ENCODE results near the gene PIK3C2G. TPM values are rescaled to one million over a fixed set of nuclear protein-coding genes. Genes with fewer than 3 reads are reported as not detected.

PIK3C2G gene
- total and polyA plus RNA-seq, 7 donors: under 0.01 TPM; not detected in 6

GRCh38 chr12:18224745-18225144 lies 36.6 kb upstream of the PIK3C2G start:
- no peak for TF ChIP-seq CTCF (IDR thresholded peaks at IDR 0.05)
- no peaks in the 10 kb centered on the region for H3K4me1 ChIP-seq
- no peak overlapping the region for H3K27ac ChIP-seq
- no peaks in the 10 kb centered on the region for H3K27me3 ChIP-seq (ENCODE audit: insufficient read depth in 3 of 3, low read length in 2 of 3)
- ATAC-seq (no peak), DNase-seq (no peak)
- intact Hi-C loops (cut with DNase I): no loop called here
- no peak overlapping the region for H3K4me3 ChIP-seq
- H3K9me3 ChIP-seq: peaks cover 4% of the 10 kb centered on the region
- H3K36me3 ChIP-seq (ENCODE audit: insufficient read depth in 1 of 2, low read depth in 1 of 2): no peaks in the 10 kb centered on the region

- TF ChIP-seq CTCF (IDR thresholded peaks at IDR 0.05): no peak
- no peaks in the 10 kb centered on the region for H3K4me1 ChIP-seq
- DNase-seq: no peak
- intact Hi-C loops (cut with DNase I): no loop called here
- WGBS, 3 donors: 67 to 85% (median 74%) methylated on average over 1 of the region's 1 CpG
- H3K36me3 ChIP-seq (ENCODE audit: insufficient read depth in 1 of 2, low read depth in 1 of 2): no peaks in the 10 kb centered on the region
- H3K4me3 ChIP-seq: no peak overlapping the region
- no peaks in the 10 kb centered on the region for H3K27me3 ChIP-seq (ENCODE audit: insufficient read depth in 3 of 3, low read length in 2 of 3)
- H3K27ac ChIP-seq: no peak overlapping the region
- H3K9me3 ChIP-seq: peaks cover 6% of the 10 kb centered on the region
- ATAC-seq: no peak
Measured at GRCh38 chr12:18239526-18239925, 21.8 kb upstream of the PIK3C2G start.

- Histone ChIP-seq H3K9me3 (no peaks in the 10 kb centered on the region), H3K27ac (no peak overlapping the region), H3K4me1 (no peaks in the 10 kb centered on the region), H3K36me3 (ENCODE audit: insufficient read depth in 1 of 2, low read depth in 1 of 2) (no peaks in the 10 kb centered on the region), H3K27me3 (ENCODE audit: insufficient read depth in 3 of 3, low read length in 2 of 3) (no peaks in the 10 kb centered on the region), H3K4me3 (no peak overlapping the region)
- DNase-seq: no peak
- no peak for ATAC-seq
- TF ChIP-seq CTCF (IDR thresholded peaks at IDR 0.05): no peak
- WGBS, 3 donors: 87 to 89% (median 87%) methylated on average over 7 of the region's 7 CpGs
- intact Hi-C loops (cut with DNase I): no loop called here
Measured at GRCh38 chr12:18242380-18243089, 18.8 kb upstream of the PIK3C2G start.

GRCh38 chr12:18243238-18243637 lies 18.1 kb upstream of the PIK3C2G start:
- TF ChIP-seq CTCF (IDR thresholded peaks at IDR 0.05): no peak
- ATAC-seq (no peak), DNase-seq (no peak)
- H3K4me1 ChIP-seq: no peaks in the 10 kb centered on the region
- H3K27ac ChIP-seq: no peak overlapping the region
- H3K4me3 ChIP-seq: no peak overlapping the region
- H3K9me3 ChIP-seq: no peaks in the 10 kb centered on the region
- intact Hi-C loops (cut with DNase I): no loop called here
- H3K27me3 ChIP-seq (ENCODE audit: insufficient read depth in 3 of 3, low read length in 2 of 3): no peaks in the 10 kb centered on the region
- no peaks in the 10 kb centered on the region for H3K36me3 ChIP-seq (ENCODE audit: insufficient read depth in 1 of 2, low read depth in 1 of 2)

- intact Hi-C loops (cut with DNase I): no loop called here
- ATAC-seq (no peak), DNase-seq (no peak)
- Histone ChIP-seq H3K4me1 (no peaks in the 10 kb centered on the region), H3K27me3 (ENCODE audit: insufficient read depth in 3 of 3, low read length in 2 of 3) (no peaks in the 10 kb centered on the region), H3K9me3 (no peaks in the 10 kb centered on the region), H3K27ac (no peak overlapping the region), H3K4me3 (no peak overlapping the region), H3K36me3 (ENCODE audit: insufficient read depth in 1 of 2, low read depth in 1 of 2) (no peaks in the 10 kb centered on the region)
- TF ChIP-seq CTCF (IDR thresholded peaks at IDR 0.05): no peak
- WGBS, 3 donors: 72 to 81% (median 78%) methylated on average over 1 of the region's 1 CpG
Measured at GRCh38 chr12:18246066-18246465, 15.3 kb upstream of the PIK3C2G start.
